HG03280 (cell line): ENCODE data around the gene ABCA7.
"Not testable (repeated sequence)": the region's sequence is repeated elsewhere in the genome, so short reads cannot be mapped to it uniquely, and the experiment has no call there.

Experiments used
- ATAC-seq: cut with Tn5 transposase; IDR thresholded peaks from one replicate; pipeline ENCODE4 v1.9.1; 2021; ENCODE audit warnings: mild to moderate bottlenecking, moderate library complexity; ENCODE audit not compliant: unreplicated experiment

Gene ABCA7

GRCh38 chr19:1113030-1113985 is 73.4 kb downstream of the ABCA7 start:
- peak; percentile 57 for ATAC-seq

GRCh38 chr19:1113986-1114483 is 74.1 kb downstream of the ABCA7 start:
- no peak for ATAC-seq

- not testable (repeated sequence) for ATAC-seq
These were observed 74.8 kb downstream of the ABCA7 start for GRCh38 chr19:1114728-1115127.
